ENCODE data around the gene NAA25.

Gene NAA25

GRCh38 chr12:112108202-112109079 is at the start of gene NAA25:
NAA25 (minus strand) TSS chr12:112108783; CDS start chr12:112108773, 10 bp downstream.
- DNase-seq (ENCODE audit: low read depth), result peak; percentile 83

DNA sequence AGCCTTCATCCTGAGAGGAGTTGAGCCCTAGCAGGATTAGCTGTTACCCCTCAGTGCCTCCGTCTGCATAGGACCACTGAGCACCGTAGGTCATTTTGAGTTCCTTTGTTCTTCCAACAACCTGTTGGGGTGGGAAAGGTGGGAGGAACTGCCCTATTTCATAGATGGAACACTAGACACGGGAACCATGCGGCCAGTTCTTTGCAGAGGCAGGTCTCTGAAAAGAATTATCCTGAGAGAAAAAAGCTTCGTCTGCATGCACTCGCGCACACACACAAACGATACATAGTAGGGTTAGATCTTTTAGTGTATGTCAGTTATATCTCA is 45.3 kb upstream of the NAA25 start:
- DNase-seq (ENCODE audit: low read depth), result no peak

DNA sequence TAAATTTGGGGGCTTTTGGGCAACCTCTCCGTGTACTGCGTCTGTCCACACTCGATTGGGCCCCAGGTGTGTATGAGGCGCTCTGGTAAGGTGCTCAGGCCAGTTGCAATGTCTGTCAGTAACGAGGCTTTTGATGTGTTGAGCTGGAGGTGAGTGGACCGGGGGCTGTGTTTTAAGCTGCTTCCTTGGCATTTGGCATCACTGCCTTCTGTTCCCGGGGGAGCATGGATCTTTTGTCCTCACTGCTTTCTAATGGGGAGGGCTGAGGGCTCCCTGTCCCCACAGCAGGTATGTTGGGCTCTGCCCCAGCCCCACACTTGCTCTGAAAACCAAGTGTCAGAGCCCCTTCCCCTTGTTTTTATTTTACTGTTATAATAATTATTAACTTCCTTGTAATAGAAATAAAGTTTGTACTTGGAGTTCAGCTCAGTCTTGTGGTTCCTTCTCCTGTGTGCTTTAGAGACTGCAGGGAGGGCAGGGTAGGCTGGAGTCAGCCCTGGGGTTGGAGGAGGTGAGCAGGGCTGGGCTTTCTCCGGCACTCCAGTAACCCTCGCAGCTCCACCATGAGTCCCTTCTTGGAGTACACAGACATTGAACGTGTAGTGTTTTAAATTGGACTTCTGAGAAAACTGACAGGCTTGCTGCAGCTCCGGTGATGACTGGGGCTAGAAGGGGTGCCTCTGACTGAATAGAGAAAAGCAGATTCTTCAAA is 44.8 kb upstream of the NAA25 start:
- DNase-seq (ENCODE audit: low read depth), result no peak

DNA sequence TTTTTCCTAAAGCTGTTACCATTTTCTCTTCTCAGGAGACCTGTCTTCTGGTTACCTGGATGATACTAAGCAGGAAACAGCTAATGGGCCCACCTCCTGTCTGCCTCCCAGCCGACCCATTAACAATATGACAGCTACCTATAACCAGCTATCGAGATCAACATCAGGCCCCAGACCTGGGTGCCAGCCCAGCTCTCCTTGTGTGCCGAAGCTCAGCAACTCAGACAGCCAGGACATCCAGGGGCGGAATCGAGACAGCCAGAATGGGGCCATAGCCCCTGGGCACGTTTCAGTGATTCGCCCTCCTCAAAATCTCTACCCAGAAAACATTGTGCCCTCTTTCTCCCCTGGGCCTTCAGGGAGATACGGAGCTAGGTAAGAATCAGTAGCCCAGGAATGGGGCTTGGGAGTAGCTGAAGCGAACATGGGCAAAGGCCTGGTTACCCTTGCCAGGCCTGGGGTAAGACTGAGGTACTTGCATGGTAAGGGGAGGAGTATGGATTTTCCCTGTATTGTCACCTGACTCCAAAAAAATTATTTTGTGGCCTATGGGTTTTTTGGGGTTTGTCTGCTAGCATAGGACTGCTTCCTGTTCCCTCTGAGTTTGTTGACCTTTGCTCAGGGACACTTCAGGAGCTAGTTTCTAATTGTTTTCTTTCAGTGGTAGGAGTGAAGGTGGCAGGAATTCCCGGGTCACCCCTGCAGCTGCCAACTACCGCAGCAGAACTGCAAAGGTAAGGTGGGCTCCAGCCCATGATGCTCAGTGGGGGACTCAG is 43.4 kb upstream of the NAA25 start:
- DNase-seq (ENCODE audit: low read depth), result no peak

DNA sequence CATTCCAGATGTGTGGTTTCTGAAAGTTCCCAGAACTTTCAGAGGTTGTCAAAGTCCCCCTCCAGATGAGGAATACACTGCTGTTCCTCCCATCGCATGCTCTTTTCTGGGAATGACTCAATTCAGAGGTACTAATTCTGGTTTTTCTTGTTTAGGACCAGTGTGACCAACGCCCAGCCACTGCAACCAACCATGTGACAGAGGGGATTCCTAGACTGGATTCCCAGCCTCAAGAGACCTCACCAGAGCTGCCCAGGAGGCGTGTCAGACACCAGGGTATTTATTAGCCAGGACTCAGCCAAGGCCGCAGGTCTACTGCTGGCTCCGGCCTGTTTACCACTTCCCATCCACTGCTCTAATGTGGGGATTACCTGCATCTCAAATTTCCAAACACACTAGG is 41.0 kb upstream of the NAA25 start:
- DNase-seq (ENCODE audit: low read depth), result no peak

DNA sequence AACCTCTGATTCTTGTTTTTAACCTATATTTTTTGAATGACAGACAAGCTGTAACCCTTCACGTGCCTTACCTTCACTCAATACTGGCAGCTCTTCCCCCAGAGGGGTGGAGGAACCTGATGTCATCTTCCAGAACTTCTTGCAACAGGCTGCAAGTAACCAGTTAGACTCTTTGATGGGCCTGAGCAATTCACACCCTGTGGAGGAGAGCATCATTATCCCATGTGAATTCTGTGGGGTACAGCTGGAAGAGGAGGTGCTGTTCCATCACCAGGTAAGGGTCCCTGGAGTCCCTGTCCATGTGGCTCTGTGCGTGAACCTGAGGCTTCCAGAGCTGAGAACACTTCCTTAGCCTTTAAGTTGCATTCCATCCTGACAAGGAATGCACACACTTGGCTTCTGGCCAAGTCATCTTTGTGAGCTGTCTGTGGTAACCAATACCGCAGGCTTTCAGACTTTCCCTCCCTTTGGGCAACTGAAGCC is 39.5 kb upstream of the NAA25 start:
- DNase-seq (ENCODE audit: low read depth), result no peak

- no peak for DNase-seq (ENCODE audit: low read depth)
Measured at GRCh38 chr12:112146123-112146522, 37.5 kb upstream of the NAA25 start.

- no peak for DNase-seq (ENCODE audit: low read depth)
Measured at GRCh38 chr12:112140728-112141127, 32.1 kb upstream of the NAA25 start.

DNA sequence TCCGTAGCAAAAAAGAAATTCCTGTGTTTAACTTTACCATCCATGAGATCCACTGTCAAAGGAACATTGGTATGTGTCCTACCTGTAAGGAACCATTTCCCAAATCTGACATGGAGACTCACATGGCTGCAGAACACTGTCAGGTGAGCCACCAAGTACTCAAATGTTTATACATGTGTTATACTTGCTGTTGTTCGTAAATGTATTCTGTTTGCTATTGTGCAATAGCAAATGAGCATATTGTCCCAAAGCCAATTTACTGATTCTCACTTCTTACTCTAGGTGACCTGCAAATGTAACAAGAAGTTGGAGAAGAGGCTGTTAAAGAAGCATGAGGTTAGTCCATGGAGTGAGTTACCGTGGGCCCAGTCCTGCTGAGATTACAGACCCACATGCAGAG is 26.1 kb upstream of the NAA25 start:
- no peak for DNase-seq (ENCODE audit: low read depth)

DNA sequence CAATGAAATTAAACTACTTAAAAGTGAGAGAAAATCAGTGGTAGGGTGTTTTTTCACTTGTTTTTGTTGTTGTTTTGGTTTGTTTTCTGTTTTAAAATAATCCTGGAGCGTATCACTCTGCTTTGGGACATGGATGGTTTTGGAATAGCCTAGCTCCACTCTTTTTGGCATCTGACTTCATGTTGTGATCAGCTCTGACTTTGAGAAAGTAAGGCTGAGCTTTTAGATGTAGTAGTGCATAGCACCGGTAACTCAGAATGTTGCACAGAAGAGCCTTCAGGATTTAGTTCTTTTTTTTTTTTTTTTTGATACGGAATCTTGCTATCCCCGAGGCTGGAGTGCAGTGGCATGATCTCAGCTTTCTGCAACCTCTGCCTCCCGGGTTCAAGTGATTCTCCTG is 24.8 kb upstream of the NAA25 start:
- DNase-seq (ENCODE audit: low read depth), result no peak

DNA sequence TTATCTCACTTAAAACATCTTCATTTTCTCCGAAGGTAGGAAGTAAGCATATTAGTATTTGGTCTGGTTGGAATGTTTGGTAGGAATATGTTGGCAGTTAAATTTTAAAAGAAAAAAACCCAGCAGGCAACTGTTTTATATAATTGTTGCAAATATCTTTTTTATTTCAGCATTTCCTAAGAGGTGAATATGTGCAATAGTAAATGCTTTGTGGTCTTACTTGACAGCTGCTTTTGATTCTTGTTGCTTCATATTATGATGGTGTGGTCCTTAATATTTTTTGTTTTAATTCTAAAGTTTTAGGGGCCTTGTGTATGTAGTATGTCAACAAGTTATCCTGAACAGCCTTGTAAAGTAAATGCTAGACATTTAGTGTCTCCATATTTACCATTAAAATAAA is 23.1 kb upstream of the NAA25 start:
- no peak for DNase-seq (ENCODE audit: low read depth)

DNA sequence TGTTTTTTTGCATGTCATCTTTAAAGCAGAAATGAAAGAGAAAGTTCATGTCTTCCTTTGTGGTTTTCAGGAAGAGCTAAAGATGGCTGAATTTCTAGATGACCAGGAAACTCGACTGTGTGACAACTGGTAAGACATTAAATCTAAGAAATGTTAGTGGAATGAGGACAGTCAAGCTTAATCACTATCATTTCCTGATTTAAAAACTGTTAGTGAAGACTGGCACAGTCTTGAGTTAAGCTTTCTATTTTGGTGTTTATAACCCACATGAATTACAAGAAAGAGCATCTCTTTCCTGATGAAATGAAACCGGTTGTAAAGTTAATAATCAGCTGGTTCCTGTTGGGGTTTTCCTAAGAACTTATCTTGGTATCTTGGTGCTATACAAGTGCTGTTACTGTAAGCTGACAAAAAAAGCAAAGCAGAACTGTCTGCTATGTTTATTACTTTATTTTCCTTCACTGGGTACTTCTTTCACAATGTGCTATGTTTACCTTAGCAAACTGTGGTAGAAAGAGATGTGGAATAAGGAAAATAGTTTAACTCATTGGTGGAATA is 21.9 kb upstream of the NAA25 start:
- DNase-seq (ENCODE audit: low read depth), result no peak

DNA sequence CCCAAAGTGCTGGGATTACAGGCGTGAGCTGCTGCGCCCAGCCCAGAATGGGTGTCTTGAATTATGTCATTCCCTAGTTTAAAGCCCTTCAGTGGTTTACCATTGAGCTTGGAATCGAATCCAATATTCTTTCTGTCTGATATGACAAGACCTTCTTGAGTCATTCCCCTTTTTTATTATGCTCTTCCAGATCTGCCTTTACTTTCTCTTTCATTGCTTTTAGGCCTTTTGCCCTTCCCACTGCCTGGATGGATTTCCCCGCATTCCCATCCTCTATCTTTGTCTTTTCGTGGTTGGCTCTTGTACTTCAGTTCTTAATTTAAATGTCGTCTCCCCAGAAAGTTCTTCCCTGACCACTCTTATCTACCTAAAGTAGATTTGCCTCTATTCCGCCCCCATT is 18.3 kb upstream of the NAA25 start:
- no peak for DNase-seq (ENCODE audit: low read depth)

DNA sequence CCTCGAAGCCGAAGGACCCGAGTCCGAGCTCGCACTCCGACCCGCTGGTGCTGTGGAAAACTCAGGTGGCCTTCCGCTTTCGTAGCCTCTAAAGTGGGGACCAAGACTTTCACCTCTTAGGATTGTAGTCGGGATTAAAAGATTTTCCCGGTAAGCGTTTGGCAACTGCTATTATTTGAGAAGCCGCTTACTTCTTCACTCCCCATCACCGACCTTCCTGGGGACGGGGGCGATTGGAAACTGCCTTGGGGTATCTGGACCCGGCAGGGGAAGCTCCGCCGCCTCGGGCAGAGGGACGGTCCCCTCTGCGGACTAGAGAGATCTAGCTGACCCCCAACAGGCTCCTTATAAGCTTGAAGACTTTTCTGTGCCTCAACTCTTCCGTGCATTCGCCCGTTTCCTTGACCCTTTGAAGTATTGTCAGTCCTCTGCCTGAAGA is 17.4 kb upstream of the NAA25 start:
- DNase-seq (ENCODE audit: low read depth), result no peak

DNA sequence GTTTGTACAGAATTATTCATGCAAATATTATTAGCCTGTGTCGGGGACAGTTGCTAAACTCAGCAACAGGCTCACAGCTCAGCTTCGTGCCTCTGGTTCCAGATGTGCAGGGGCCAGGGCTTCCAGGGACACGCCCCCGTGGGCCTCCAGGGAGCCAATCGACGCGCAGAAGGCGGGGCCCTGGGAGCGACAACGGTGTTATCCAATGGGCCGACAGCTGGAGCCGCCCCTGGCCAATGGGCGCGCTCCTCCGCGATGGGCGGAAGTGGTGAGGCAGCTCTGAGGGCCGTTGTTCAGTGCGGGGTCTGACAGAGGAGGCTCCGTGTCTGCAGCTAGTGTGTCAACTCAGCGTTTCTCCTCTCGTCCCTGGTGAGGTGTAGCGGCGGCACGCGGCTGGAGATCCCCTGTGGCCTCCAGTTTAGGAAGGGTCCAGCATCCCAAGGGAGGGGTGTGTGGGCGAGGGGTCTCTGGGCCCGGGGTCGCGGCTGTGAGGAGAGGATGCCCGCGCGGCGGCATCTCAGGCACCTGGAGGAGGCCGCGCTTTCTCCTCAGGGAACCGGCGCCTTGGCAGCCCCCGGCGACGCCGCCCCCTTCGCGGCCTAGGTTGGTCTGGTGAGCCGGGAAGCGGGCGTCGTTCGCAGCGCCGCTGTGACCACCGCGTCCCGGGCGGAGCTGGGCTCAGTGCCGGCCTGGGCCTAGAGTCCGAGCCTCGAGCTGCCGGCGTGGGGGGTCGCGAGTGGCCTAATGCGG is 16.8 kb upstream of the NAA25 start, which contains the start of gene TRAFD1:
TSS of gene TRAFD1 (plus strand) at position 311 of the 750 bp plus-strand sequence. CDS start 4,963 bp downstream, outside the sequence.
- DNase-seq (ENCODE audit: low read depth), result peak; percentile 98

DNA sequence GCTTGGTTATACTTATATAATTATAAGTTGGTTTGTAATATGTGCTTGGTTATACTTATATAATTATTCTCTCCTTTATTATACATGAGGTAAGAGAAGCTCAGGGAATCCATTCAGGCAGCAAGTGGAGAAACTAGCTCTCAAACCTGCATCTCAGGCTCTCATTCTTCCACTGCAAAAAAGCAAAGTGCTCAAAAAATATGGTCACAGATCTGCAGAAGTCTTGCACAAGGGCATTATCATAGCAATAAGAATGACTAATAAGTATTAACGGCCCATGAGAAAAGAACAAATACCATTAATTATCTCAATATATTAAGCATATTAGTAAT is 16.3 kb upstream of the NAA25 start:
- DNase-seq (ENCODE audit: low read depth), result no peak

DNA sequence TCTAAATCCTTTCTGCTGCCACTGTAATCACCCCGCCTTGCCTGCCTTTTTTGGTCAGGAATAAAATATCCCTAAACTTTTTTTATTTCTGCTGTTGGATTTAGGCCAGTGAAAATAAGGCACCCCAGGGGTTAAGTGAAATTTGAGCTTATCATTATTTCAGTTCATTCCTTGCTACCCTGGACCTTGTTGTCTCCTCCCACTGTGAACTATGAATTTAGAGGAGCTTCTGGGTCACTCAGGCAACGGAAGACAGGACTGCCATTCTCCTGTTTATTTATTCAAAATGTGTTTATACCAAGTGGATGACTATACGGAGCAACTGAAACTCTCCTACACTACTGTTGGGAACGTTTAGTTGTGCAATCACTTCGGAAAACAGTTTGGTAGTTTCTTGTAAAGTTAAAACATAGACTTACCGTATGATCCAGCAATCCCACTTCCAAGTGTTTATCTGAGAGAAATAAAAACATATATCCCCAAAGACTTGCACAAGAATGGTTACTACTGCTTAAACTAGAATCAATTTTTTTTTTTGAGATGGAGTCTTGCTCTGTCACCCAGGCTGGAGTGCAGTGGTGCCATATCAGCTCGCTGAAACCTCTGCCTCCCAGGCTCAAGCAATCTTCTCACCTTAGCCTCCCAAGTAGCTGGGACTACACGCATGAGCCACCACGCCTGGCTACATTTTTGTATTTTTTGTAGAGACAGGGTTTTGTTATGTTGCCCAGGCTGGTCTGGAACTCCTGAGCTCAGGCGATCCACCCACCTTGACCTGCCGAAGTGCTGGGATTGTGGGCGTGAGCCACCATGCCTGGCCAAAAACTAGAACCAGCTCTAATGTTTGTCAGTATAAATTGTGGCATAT is 14.5 kb upstream of the NAA25 start:
- DNase-seq (ENCODE audit: low read depth), result no peak

- DNase-seq (ENCODE audit: low read depth), result no peak
Measured at GRCh38 chr12:112121780-112122565, 13.4 kb upstream of the NAA25 start.

DNA sequence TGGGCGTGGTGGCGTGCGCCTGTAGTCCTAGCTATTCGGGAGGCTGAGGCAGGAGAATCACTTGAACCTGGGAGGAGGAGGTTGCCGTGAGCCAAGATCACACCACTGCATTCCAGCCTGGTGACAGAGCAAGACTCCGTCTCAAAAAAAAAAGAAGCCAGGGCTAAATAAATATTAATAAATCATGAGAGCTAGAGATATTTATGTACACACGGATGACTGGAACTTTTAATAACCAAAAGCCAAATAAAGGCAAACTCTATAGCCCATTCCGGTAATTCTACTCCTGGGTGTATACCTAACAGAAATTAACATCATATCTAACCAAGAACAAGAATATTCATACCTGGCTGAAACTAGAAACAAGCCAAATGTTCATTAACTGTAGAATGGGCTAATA is 9.1 kb upstream of the NAA25 start:
- no peak for DNase-seq (ENCODE audit: low read depth)

Measured in activated T-cell treated with anti-CD3 and anti-CD28 coated beads for 24 hours (primary cell).